SW480 (cell line): ENCODE results near the gene ARL4D.
A peak's percentile ranks its signal among the peaks of the same experiment; 100 is the strongest.
"Not testable (repeated sequence)": the region's sequence is repeated elsewhere in the genome, so short reads cannot be mapped to it uniquely, and the experiment has no call there.

Source experiments
- DNase-seq: peaks from one replicate; pipeline ENCODE4 v3.0.0-alpha.2; 2016; ENCODE audit warnings: low spot score

Gene ARL4D

DNA sequence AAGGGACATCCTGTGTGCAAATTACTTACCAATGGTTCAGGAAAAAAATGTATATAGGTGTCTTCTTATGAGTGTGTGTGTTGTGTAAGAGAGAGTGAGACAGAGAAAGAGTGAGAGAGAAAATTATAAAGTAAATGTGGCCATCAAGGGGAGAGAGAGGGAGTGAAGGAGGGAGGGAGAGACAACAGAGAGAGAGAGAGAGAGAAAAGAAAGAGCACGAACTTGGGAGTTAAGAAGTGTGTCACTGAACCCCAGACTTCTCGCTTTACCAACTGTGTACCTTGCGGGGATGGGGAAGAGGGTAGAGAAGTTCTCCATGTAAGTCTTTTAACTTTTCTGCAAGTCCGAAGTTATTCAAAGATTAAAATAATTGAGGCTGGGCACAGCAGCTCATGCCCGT is 28.8 kb upstream of the ARL4D start:
- DNase-seq: no peak

- no peak for DNase-seq
These were observed 27.5 kb upstream of the ARL4D start for GRCh38 chr17:43371227-43371821.

- DNase-seq: peak; percentile 23
These were observed 26.4 kb upstream of the ARL4D start for GRCh38 chr17:43372273-43372911.

- no peak for DNase-seq
These were observed 25.4 kb upstream of the ARL4D start for GRCh38 chr17:43373356-43373755.

DNA sequence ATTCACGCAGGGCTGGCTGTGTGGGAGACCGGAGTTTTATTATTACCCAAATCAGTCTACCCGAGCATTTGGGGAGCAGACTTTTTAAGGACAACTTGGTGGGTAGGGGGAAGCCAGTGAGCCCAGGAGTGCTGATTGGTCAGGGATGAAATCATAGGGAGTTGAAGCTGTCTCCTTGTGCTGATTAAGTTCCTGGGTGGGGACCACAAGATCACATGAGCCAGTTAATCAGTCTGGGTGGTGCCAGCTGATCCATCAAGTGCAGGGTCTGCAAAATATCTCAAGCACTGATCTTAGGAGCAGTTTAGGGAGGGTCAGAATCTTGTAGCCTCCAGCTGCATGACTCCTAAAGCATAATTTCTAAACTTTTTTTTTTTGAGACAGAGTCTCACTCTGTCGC is 22.9 kb upstream of the ARL4D start:
- DNase-seq: not testable (repeated sequence)

GRCh38 chr17:43377056-43377810 is 21.6 kb upstream of the ARL4D start:
- DNase-seq: no peak

DNA sequence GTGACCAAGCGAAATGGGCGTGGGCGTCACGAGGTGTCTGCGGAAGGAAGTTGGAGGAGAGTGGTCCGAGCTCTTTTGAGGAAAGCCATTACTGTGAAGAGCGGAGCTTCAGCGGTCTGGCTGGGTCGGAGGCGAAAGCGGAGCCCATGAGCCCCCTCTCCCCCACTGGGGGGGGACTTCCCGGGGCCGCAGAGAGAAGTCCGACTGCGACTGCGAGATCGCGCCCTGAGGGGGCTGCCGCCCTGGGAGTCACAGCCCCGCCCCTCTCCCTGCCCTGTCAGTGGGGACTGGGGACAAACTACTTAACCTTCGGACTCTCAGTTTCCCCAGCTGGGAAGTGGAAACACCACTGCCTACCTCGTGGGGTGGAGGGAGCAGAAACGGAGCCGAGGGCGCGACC is 20.0 kb upstream of the ARL4D start:
- DNase-seq: no peak

- no peak for DNase-seq
These were observed 18.5 kb upstream of the ARL4D start for GRCh38 chr17:43380307-43380706.

DNA sequence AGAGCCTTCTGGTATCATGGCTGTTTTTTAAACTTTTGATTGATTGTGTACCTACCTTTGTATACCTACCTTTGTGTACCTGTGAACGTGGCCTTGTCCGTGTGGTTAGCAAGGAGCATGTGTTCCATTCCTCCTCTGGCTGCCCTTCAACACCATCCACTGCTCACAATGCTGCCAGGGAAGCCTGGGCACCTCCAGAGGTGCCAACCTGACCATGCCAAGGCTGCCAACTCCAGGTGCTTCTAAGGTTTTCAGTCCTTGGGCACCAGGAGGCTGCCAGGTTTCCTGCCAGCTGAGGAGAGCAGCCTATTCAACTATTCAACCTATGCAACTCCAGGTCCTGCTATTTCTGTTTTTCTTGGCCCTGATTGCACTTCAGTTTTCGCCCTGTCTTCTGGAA is 17.6 kb upstream of the ARL4D start:
- DNase-seq: no peak

GRCh38 chr17:43381621-43382020 is 17.2 kb upstream of the ARL4D start:
- no peak for DNase-seq

GRCh38 chr17:43382776-43383175 is 16.0 kb upstream of the ARL4D start:
- DNase-seq: no peak

GRCh38 chr17:43383372-43383771 is 15.4 kb upstream of the ARL4D start:
- no peak for DNase-seq

- DNase-seq: no peak
These were observed 14.8 kb upstream of the ARL4D start for GRCh38 chr17:43383826-43384475.

- DNase-seq: no peak
These were observed 14.3 kb upstream of the ARL4D start for GRCh38 chr17:43384476-43384862.

DNA sequence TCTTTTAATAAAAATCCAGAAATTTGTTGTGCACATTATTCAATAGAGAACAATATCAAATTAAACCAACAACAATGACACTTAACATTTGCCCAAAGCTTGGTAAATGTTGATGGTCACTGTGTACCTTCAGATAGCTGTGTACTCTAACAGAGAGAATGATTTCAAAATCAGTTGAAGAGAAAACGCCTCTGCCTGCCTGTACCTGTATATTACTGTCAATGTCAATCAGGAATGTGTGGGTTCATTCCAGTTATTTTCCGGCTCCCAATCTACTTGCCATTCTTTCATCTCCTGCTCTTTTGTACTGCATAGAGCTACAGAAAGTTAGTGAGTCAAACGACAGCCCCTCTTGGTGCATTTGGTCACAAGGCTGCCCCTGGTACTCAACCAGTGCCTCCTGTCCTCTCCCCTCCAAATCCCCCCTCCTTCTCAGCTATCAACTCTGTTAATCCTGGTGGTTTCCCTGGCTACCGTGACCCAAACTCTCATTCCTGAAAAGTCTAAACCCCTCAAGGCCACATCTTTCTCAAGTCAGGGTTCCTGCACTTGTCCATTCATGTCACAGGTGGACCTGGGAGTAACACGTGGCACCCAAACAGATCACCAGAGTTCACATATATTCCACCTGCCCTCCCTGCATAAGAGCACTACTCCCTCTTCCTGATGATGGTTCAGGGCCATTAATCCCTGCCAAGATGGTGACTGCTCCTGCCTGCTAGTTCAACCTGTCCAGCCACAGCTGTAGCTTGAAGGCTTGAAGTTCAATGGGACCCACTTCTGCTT is 13.6 kb upstream of the ARL4D start:
- DNase-seq: no peak

GRCh38 chr17:43388359-43389045 is 10.3 kb upstream of the ARL4D start:
- DNase-seq: peak; percentile 92

DNA sequence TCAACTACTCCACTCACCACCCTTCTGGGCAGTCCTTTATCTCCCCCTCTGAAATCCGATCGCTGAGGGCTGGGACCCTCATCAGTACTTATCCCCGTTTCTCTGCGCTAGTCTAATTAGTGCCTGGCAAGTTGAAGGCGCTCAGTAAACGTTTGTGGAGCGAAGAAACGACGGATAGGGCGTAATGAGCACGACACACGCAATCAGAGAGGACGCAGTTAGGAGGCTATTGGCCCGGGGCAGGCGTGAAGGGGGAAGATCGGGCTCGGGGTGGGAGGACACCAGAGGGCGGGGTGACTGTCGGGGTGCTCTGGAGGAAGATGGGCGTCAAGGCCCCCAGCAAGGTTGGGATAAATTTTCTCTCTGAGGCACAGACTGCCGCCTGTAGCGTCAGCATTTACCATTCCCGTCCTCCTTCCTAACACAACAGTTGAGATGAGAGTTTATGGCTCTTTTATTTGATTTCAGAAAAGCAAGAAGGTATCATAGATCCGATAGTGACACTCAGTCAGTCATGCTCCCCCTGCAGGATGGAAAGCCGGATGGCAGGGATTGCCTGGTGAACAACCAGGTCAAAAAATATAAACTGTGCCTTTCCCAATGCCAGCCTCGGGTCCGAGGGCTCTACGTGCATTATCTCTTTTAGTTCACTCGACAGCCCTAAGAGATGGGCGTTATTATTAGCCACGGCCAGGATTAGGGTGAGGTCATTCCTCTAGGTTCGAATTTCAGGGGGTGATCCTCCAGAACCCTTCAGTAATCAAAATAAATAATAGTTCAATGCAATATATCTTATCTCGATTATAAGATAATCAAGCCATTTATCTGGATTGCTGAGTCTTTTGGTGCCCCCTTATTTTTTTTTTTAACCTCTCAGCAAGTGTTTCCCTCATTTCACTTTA is 9.5 kb upstream of the ARL4D start:
- peak; percentile 86 for DNase-seq

DNA sequence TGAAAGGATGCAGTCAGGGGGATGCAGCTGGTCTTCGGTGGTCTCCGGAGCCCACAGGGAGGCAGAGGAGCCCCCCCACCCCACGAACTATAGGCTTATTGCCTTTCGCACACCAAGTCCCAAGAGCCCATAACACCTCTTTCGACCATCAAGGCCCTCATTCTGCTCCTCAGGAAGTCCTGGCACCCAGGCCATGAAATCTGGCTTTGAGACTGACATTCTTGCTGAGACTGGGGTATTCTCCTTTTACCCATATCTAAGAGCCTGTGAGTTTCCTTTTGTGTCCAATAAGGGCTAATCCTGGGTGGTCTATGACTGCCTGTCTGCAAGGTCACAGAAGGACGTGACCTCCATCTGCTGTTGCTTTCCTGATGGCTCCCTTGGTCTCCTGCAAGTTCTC is 6.4 kb upstream of the ARL4D start:
- no peak for DNase-seq

DNA sequence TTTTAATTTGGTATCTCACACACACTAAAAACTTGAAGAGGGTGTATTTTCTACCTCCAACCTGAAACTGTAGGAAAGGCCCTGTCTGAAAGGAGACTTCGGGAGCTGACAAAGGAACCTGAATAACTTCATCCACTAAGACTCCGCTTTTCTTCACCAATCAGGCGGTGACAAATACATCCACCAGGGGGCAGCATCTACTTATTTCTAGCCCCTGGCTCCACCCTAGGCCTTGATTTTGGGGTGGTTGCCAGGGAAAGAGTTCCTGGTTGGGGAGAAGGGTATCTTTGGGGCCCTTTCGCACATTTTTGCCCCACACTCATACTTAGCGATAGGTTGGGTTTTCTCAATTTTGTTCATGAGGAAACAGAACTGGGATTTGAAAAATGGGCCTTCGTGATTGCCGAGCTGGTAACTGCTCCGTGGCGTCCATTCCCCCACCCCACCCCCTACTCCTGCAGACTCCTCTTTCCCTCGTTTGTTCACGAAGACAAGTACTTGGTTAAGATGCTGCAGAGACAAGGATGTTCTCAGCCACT is 4.8 kb upstream of the ARL4D start:
- peak; percentile 79 for DNase-seq

DNA sequence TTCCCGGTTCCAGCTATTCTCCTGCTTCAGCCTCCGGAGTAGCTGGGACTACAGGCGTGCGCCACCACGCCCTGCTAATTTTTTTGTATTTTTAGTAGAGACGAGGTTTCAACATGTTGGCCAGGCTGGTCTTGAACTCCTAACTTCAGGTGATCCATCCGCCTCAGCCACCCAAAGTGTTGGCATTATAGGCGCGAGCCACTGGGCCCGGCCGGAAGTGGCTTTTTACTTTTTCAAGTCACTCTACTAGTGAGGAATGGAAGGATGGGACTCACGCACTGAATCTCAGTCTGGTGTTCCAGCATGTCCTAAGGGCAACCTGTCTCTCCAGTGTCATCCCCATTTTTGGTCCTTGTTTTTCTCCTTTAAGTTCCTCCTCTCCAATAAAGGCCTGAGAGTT is 4.1 kb upstream of the ARL4D start:
- DNase-seq: not testable (repeated sequence)
